T47D (cell line): ENCODE measurements around the gene ZFP3.
A peak's percentile ranks its signal among the peaks of the same experiment; 100 is the strongest.
"Not testable (repeated sequence)": the region's sequence is repeated elsewhere in the genome, so short reads cannot be mapped to it uniquely, and the experiment has no call there.

Experiments
- DNase-seq, 2 experiments: peaks; one replicate each; pipeline versions ENCODE4 v3.0.0 to v3.0.0-alpha.2; 2011 to 2012; ENCODE audit warnings: low read depth in 1 of 2, low spot score in 1 of 2
- JUND ChIP-seq: IDR thresholded peaks from 2 replicates; pipeline ENCODE4 v1.6.1; 2012; ENCODE audit warnings: low read depth
- in situ Hi-C: cut with HindIII; loops from 2 replicates; pipeline ENCODE4 v1.10.0; 2016; ENCODE audit warnings: low sequenced_read_pairs, low pct_unique_long_range_greater_than_20kb

Gene ZFP3

GRCh38 chr17:5047446-5047845, 30.8 kb upstream of the ZFP3 start:
- DNase-seq = no peak
- in situ Hi-C loops = no loop called here
- TF ChIP-seq JUND = no peak

- in situ Hi-C loops = no loop called here
- no peak for DNase-seq
- no peak for TF ChIP-seq JUND
These were observed 28.9 kb upstream of the ZFP3 start for GRCh38 chr17:5049314-5049841.

GRCh38 chr17:5050278-5050677, 28.0 kb upstream of the ZFP3 start:
- in situ Hi-C loops = no loop called here
- no peak for TF ChIP-seq JUND
- DNase-seq = no peak

GRCh38 chr17:5055543-5055942, 22.7 kb upstream of the ZFP3 start:
- TF ChIP-seq JUND = no peak
- DNase-seq = peak in 1 of 2 experiments; percentile 44
- in situ Hi-C loops = no loop called here

GRCh38 chr17:5065227-5065744, 13.0 kb upstream of the ZFP3 start:
- no peak for DNase-seq
- no peak for TF ChIP-seq JUND
- in situ Hi-C loops = no loop called here

GRCh38 chr17:5068236-5068635, 10.0 kb upstream of the ZFP3 start:
- no peak for TF ChIP-seq JUND
- in situ Hi-C loops = no loop called here
- DNase-seq = no peak

GRCh38 chr17:5069724-5070123, 8.5 kb upstream of the ZFP3 start:
- DNase-seq = no peak
- no peak for TF ChIP-seq JUND
- in situ Hi-C loops = no loop called here

- in situ Hi-C loops, DNase-seq: not testable (repeated sequence)
These were observed 2.8 kb upstream of the ZFP3 start for GRCh38 chr17:5075472-5075871.

- in situ Hi-C loops, DNase-seq: not testable (repeated sequence)
These were observed 992 bp upstream of the ZFP3 start for GRCh38 chr17:5077275-5077674.

- no peak for DNase-seq
- in situ Hi-C loops = no loop called here
- no peak for TF ChIP-seq JUND
These were observed 524 bp upstream of the ZFP3 start for GRCh38 chr17:5077781-5078105.

- in situ Hi-C loops = no loop called here
- no peak for TF ChIP-seq JUND
- DNase-seq = no peak
These were observed 2.3 kb downstream of the ZFP3 start for GRCh38 chr17:5080591-5080990.

GRCh38 chr17:5092218-5093010, 14.1 kb downstream of the ZFP3 start:
- in situ Hi-C loops = no loop called here
- DNase-seq = peak in 1 of 2 experiments; percentile 22
- TF ChIP-seq JUND = no peak

GRCh38 chr17:5096731-5097100, 18.4 kb downstream of the ZFP3 start:
- in situ Hi-C loops = no loop called here
- no peak for TF ChIP-seq JUND

More at GRCh38 chr17:5096731-5097100, 18.4 kb downstream of the ZFP3 start:
- DNase-seq = no peak
